Cardiac muscle cell (in vitro differentiated cells and primary cell): ENCODE results near the gene ZSCAN5B. TPM values are rescaled to one million over a fixed set of nuclear protein-coding genes. Genes with fewer than 3 reads are reported as not detected.

ENCODE experiments used
- DNase-seq, 2 donors: peaks; one replicate each; pipeline versions ENCODE4 v3.0.0 to v3.0.0-alpha.2; 2010 to 2017; ENCODE audit warnings: low read depth in 1 of 2, low spot score in 1 of 2
- H3K27ac ChIP-seq: fragments of 200-600 bp; sonication (generic); 2 replicates; pipeline ENCODE4 v1.5.1; 2016
- H3K27me3 ChIP-seq: fragments of 200-600 bp; sonication (generic); 2 replicates; pipeline ENCODE4 v1.6.0; 2016; ENCODE audit warnings: control low read depth
- H3K36me3 ChIP-seq: fragments of 200-600 bp; sonication (generic); 2 replicates; pipeline ENCODE4 v1.5.1; 2016; ENCODE audit warnings: control low read depth
- H3K4me1 ChIP-seq: fragments of 200-600 bp; sonication (generic); 2 replicates; pipeline ENCODE4 v1.8.1; 2017; ENCODE audit warnings: low read depth, mild to moderate bottlenecking, mixed run types
- H3K4me3 ChIP-seq: fragments of 200-600 bp; sonication (generic); 2 replicates; pipeline ENCODE4 v1.5.1; 2016; ENCODE audit warnings: mild to moderate bottlenecking
- H3K9me3 ChIP-seq: fragments of 200-600 bp; sonication (generic); 2 replicates; pipeline ENCODE4 v1.5.1; 2017; ENCODE audit warnings: low read depth, mild to moderate bottlenecking, control low read depth
- polyA plus RNA-seq: library from polyadenylated mRNA; unstranded; fragments of >200 nt; fragmentation: Nextera tagmentation; extraction: Ambion mirVana; gene quantifications from 2 replicates; pipeline ENCODE4 v1.2.1, GENCODE V29; 2016
- total RNA-seq: library from RNA; depleted of rRNA; stranded (reverse); fragments of >200 nt; gene quantifications from 2 replicates; pipeline ENCODE4 v1.2.3, GENCODE V29; 2016
- TF ChIP-seq, protein P1 (sequence below): IDR thresholded peaks from 2 replicates; pipeline ENCODE4 v1.5.1; 2012; ENCODE audit warnings: low read depth, mild to moderate bottlenecking, low read length

Gene ZSCAN5B
- total and polyA plus RNA-seq, 2 experiments from 2014 or later, result not detected

- Histone ChIP-seq H3K4me1 (no peaks in the 10 kb centered on the region), H3K4me3 (no peak overlapping the region), H3K27ac (no peak overlapping the region), H3K9me3 (no peaks in the 10 kb centered on the region), H3K36me3 (peaks cover 6% of the 10 kb centered on the region), H3K27me3 (no peaks in the 10 kb centered on the region)
- no peak for DNase-seq
- TF ChIP-seq, protein P1, sequence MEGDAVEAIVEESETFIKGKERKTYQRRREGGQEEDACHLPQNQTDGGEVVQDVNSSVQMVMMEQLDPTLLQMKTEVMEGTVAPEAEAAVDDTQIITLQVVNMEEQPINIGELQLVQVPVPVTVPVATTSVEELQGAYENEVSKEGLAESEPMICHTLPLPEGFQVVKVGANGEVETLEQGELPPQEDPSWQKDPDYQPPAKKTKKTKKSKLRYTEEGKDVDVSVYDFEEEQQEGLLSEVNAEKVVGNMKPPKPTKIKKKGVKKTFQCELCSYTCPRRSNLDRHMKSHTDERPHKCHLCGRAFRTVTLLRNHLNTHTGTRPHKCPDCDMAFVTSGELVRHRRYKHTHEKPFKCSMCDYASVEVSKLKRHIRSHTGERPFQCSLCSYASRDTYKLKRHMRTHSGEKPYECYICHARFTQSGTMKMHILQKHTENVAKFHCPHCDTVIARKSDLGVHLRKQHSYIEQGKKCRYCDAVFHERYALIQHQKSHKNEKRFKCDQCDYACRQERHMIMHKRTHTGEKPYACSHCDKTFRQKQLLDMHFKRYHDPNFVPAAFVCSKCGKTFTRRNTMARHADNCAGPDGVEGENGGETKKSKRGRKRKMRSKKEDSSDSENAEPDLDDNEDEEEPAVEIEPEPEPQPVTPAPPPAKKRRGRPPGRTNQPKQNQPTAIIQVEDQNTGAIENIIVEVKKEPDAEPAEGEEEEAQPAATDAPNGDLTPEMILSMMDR, result no peak
Observed at GRCh38 chr19:56148096-56148495, 49.5 kb downstream of the ZSCAN5B start.

GRCh38 chr19:56147307-56147706 lies 50.3 kb downstream of the ZSCAN5B start:
- Histone ChIP-seq H3K4me3 (no peak overlapping the region), H3K36me3 (peaks cover 6% of the 10 kb centered on the region), H3K9me3 (no peaks in the 10 kb centered on the region), H3K4me1 (no peaks in the 10 kb centered on the region), H3K27me3 (no peaks in the 10 kb centered on the region), H3K27ac (no peak overlapping the region)
- DNase-seq, result no peak
- TF ChIP-seq, protein P1, result no peak

GRCh38 chr19:56146904-56147303 lies 50.7 kb downstream of the ZSCAN5B start:
- Histone ChIP-seq H3K27ac (no peak overlapping the region), H3K27me3 (no peaks in the 10 kb centered on the region), H3K36me3 (peaks cover 6% of the 10 kb centered on the region), H3K9me3 (no peaks in the 10 kb centered on the region), H3K4me1 (no peaks in the 10 kb centered on the region), H3K4me3 (no peak overlapping the region)
- TF ChIP-seq, protein P1, result no peak
- no peak for DNase-seq

DNA sequence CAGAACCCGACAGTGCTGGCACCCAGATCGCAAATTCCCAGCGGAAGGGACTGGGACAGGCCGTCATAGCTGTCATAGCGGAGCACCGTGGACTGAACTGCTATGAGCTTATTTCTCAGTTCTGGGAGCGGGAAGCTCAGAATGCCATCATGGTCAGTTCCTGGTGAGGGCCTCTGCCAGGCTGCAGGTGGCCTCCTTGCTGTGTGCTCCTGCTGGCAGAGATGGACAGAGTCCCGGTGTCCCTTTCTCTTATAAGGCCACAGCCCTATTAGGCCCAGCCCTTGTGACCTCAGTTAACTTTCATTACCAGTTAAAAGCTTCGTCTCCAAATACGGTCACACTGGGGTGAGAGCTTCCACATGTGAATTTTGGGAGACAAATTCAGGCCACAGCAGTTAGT lies 51.9 kb downstream of the ZSCAN5B start:
- Histone ChIP-seq H3K4me3 (no peak overlapping the region), H3K36me3 (peaks cover 6% of the 10 kb centered on the region), H3K27ac (no peak overlapping the region), H3K4me1 (no peaks in the 10 kb centered on the region), H3K9me3 (no peaks in the 10 kb centered on the region), H3K27me3 (no peaks in the 10 kb centered on the region)
- TF ChIP-seq, protein P1, result no peak
- no peak for DNase-seq

GRCh38 chr19:56144831-56145230 lies 52.8 kb downstream of the ZSCAN5B start:
- TF ChIP-seq, protein P1, result no peak
- no peak overlapping the region for H3K4me3 ChIP-seq
- H3K36me3 ChIP-seq, result peaks cover 6% of the 10 kb centered on the region
- H3K4me1 ChIP-seq, result peaks cover 3% of the 10 kb centered on the region
- peak overlapping the region; percentile 58 for H3K27ac ChIP-seq
- no peaks in the 10 kb centered on the region for H3K27me3 ChIP-seq
- DNase-seq, result no peak
- no peaks in the 10 kb centered on the region for H3K9me3 ChIP-seq

- Histone ChIP-seq H3K4me3 (no peak overlapping the region), H3K4me1 (peaks cover 4% of the 10 kb centered on the region), H3K27ac (peak overlapping the region; percentile 58), H3K36me3 (peaks cover 6% of the 10 kb centered on the region), H3K9me3 (no peaks in the 10 kb centered on the region), H3K27me3 (no peaks in the 10 kb centered on the region)
- TF ChIP-seq, protein P1, result no peak
- DNase-seq, result no peak
Observed at GRCh38 chr19:56144376-56144775, 53.2 kb downstream of the ZSCAN5B start.
